PFSK-1 (cell line): ENCODE results near the gene SMIM8.

Source experiments
- POLR2AphosphoS5 ChIP-seq: IDR thresholded peaks from 2 replicates; pipeline ENCODE4 v1.6.1; 2012; ENCODE audit warnings: low read depth, mild to moderate bottlenecking, control low read depth, low read length, moderate library complexity
- SIN3A ChIP-seq: IDR thresholded peaks from 2 replicates; pipeline ENCODE4 v1.6.1; 2012; ENCODE audit warnings: mild to moderate bottlenecking, low read length, moderate library complexity, borderline replicate concordance; ENCODE audit not compliant: insufficient read depth
- TAF1 ChIP-seq: IDR thresholded peaks from 2 replicates; pipeline ENCODE4 v1.6.1; 2012; ENCODE audit warnings: low read length, control low read depth, borderline replicate concordance; ENCODE audit not compliant: insufficient read depth

DNA sequence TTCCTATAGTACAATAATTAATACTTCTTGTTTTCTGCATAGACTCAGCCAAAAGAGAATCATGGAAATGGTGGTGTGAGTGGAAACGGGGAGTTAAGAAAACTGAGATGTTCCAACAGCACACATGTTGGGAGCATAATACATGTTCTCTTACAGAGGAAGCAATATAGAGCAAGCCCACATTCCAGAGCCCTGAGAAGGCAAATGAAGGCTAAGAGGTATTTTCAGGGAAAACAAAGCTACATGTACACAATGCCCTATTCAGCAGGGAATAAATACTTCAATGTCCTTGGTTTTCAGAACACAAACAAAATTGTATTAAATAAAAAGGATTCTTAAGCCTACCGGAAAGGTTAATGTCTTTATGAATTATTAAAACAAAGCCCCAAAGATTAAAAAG is 35.1 kb upstream of the SMIM8 start:
- TF ChIP-seq POLR2AphosphoS5 (no peak), SIN3A (no peak), TAF1 (no peak)
